ENCODE results near the gene NME2. TPM values are rescaled to one million over a fixed set of nuclear protein-coding genes. Genes with fewer than 3 reads are reported as not detected.

The NME2 gene
- total and polyA plus RNA-seq, 4 donors, result 170 to 310 (median 192) TPM

GRCh38 chr17:51200846-51201245 is 34.6 kb downstream of the NME2 start:
- Histone ChIP-seq H3K9ac (ENCODE audit: low read depth in 1 of 2, low read length in 2 of 2) (no peak overlapping the region), H3K27ac (ENCODE audit: low read depth in 1 of 2, low read length in 2 of 2) (no peak overlapping the region), H3K4me3 (ENCODE audit: low read depth in 1 of 3, low read length in 3 of 3) (no peak overlapping the region), H3K27me3 (ENCODE audit: control insufficient read depth in 4 of 4, insufficient read depth in 4 of 4, low read length in 3 of 4) (no peaks in the 10 kb centered on the region), H3K4me1 (ENCODE audit: control insufficient read depth in 4 of 4, insufficient read depth in 4 of 4, low read length in 3 of 4) (no peaks in the 10 kb centered on the region), H3K36me3 (ENCODE audit: control insufficient read depth in 4 of 4, insufficient read depth in 3 of 4, low read depth in 1 of 4, low read length in 3 of 4) (peaks cover 4 to 48% (median 38%) of the 10 kb centered on the region in 4 donors), H3K9me3 (ENCODE audit: control insufficient read depth in 4 of 4, low read length in 3 of 4) (no peaks in the 10 kb centered on the region)
- 92% methylated on average over 2 of the region's 2 CpGs for WGBS
- TF ChIP-seq MAX (IDR thresholded peaks at IDR 0.05) (no peak), ATF3 (IDR thresholded peaks at IDR 0.05) (no peak), REST (IDR thresholded peaks at IDR 0.05) (no peak), FOXA2 (IDR thresholded peaks at IDR 0.05) (no peak), NR2F2 (IDR thresholded peaks at IDR 0.05) (no peak), CTCF (IDR thresholded peaks at IDR 0.05; ENCODE audit: low read depth, low read length, missing input control) (no peak), YY1 (IDR thresholded peaks at IDR 0.05) (no peak), RXRA (IDR thresholded peaks at IDR 0.05) (no peak), HNF4A (conservative IDR thresholded peaks at IDR 0.05) (no peak), SP1 (IDR thresholded peaks at IDR 0.05) (no peak), HNF4G (IDR thresholded peaks at IDR 0.05) (no peak), EGR1 (IDR thresholded peaks at IDR 0.05; ENCODE audit: low read depth in 2 of 2) (no peak)
- no peak for DNase-seq (ENCODE audit: low spot score)

GRCh38 chr17:51203838-51204237 is 37.6 kb downstream of the NME2 start:
- H3K4me1 ChIP-seq (ENCODE audit: control insufficient read depth in 4 of 4, insufficient read depth in 4 of 4, low read length in 3 of 4), result no peaks in the 10 kb centered on the region
- no peak for TF ChIP-seq CTCF (IDR thresholded peaks at IDR 0.05; ENCODE audit: low read depth, low read length, missing input control)
- no peak for TF ChIP-seq GABPA (IDR thresholded peaks at IDR 0.05 in 1 of 2, conservative IDR thresholded peaks at IDR 0.05 in 1 of 2)
- TF ChIP-seq TAF1 (conservative IDR thresholded peaks at IDR 0.05), result no peak
- no peak for TF ChIP-seq ZBTB33 (IDR thresholded peaks at IDR 0.05)
- TF ChIP-seq FOXA1 (IDR thresholded peaks at IDR 0.05), result no peak
- no peak for TF ChIP-seq REST (IDR thresholded peaks at IDR 0.05)
- TF ChIP-seq ATF3 (IDR thresholded peaks at IDR 0.05), result no peak
- no peaks in the 10 kb centered on the region for H3K27me3 ChIP-seq (ENCODE audit: control insufficient read depth in 4 of 4, insufficient read depth in 4 of 4, low read length in 3 of 4)
- H3K4me3 ChIP-seq (ENCODE audit: low read depth in 1 of 3, low read length in 3 of 3), result no peak overlapping the region
- H3K36me3 ChIP-seq (ENCODE audit: control insufficient read depth in 4 of 4, insufficient read depth in 3 of 4, low read depth in 1 of 4, low read length in 3 of 4), result peaks cover 5 to 56% (median 46%) of the 10 kb centered on the region in 4 donors
- H3K27ac ChIP-seq (ENCODE audit: low read depth in 1 of 2, low read length in 2 of 2), result no peak overlapping the region
- no peaks in the 10 kb centered on the region for H3K9me3 ChIP-seq (ENCODE audit: control insufficient read depth in 4 of 4, low read length in 3 of 4)
- H3K9ac ChIP-seq (ENCODE audit: low read depth in 1 of 2, low read length in 2 of 2), result no peak overlapping the region
- no peak for DNase-seq (ENCODE audit: low spot score)
